H1 (cell line): Measurements from ENCODE around the gene NKX2-4. TPM values are rescaled to one million over a fixed set of nuclear protein-coding genes. Genes with fewer than 3 reads are reported as not detected.

ENCODE experiments used
- ATF3 ChIP-seq: IDR thresholded peaks from 2 replicates; pipeline ENCODE4 v1.6.1; 2011; ENCODE audit warnings: low read depth, mild to moderate bottlenecking, low read length; ENCODE audit not compliant: insufficient read depth
- CHD1 ChIP-seq: IDR thresholded peaks from 2 replicates; pipeline ENCODE4 v1.6.1; 2012; ENCODE audit warnings: low read depth, low read length, improper control_type of control experiment
- E2F6 ChIP-seq: IDR thresholded peaks from 2 replicates; pipeline ENCODE4 v1.6.1; 2012; ENCODE audit warnings: inconsistent platforms
- GABPA ChIP-seq: IDR thresholded peaks from 2 replicates; pipeline ENCODE4 v1.6.1; 2011; ENCODE audit warnings: mild to moderate bottlenecking, low read length, moderate library complexity, borderline replicate concordance; ENCODE audit not compliant: insufficient read depth
- POU5F1 ChIP-seq: IDR thresholded peaks from 2 replicates; pipeline ENCODE4 v1.6.1; 2011; ENCODE audit warnings: low read depth, mild to moderate bottlenecking, low read length, moderate library complexity
- SAP30 ChIP-seq: fragments of 300-600 bp; sonication (generic); IDR thresholded peaks from 2 replicates; pipeline ENCODE4 v1.7.1; 2012; ENCODE audit warnings: low read length, moderate library complexity, mild to moderate bottlenecking, inconsistent platforms; ENCODE audit not compliant: insufficient read depth, insufficient replicate concordance
- polyA plus RNA-seq, 7 experiments: library from polyadenylated mRNA; depleted of rRNA in 3 of 7; stranded (reverse) in 5 of 7; unstranded in 2 of 7; fragments of >200 nt in 5 of 7; fragments of 200-250 nt in 2 of 7; gene quantifications; 1 replicate in 5 of 7; 2 replicates in 1 of 7; 4 replicates in 1 of 7; pipeline versions ENCODE4 v1.2.1 to v1.2.3, GENCODE V29; 2011 to 2013; ENCODE audit warnings: missing spikeins in 2 of 7, mixed read lengths in 2 of 7
- total RNA-seq: library from RNA; stranded (reverse); fragmentation: NEBNext Ultra II Directional; extraction: Animal tissue kit (Norgen Biotek cat#: 25700); gene quantifications from 2 replicates; pipeline ENCODE4 v1.2.1, GENCODE V29; 2021

NKX2-4 gene
- total and polyA plus RNA-seq, 2 of the 8 experiments (the other 6 are each of a cell fraction or from before 2014, with no cell fraction given): 0.12 to 0.37 TPM

- TF ChIP-seq E2F6: no peak
- TF ChIP-seq POU5F1: no peak
- no peak for TF ChIP-seq GABPA
- TF ChIP-seq CHD1: no peak
- no peak for TF ChIP-seq SAP30
- TF ChIP-seq ATF3: no peak
Measured at GRCh38 chr20:21365771-21366170, 31.6 kb downstream of the NKX2-4 start (continued).
